Stimulated activated CD8-positive, alpha-beta memory T cell treated with anti-CD3 and anti-CD28 coated beads, Interleukin-4, amount 100 ng/mL, for 4 hours (primary cell): ENCODE measurements around the gene TAF9.
"Not testable (repeated sequence)": the region's sequence is repeated elsewhere in the genome, so short reads cannot be mapped to it uniquely, and the experiment has no call there.

Experiments used
- DNase-seq, 2 donors: peaks; one replicate each; pipeline ENCODE4 v3.0.0-alpha.2; 2020; ENCODE audit warnings: low read depth in 2 of 2, low spot score in 1 of 2

Gene TAF9

GRCh38 chr5:69341520-69342161, 27.7 kb downstream of the TAF9 start:
- no peak for DNase-seq

GRCh38 chr5:69335341-69335935, 33.9 kb downstream of the TAF9 start:
- DNase-seq, result no peak

GRCh38 chr5:69334793-69335268, 34.5 kb downstream of the TAF9 start:
- peak; percentile 34 to 41 for DNase-seq

- not testable (repeated sequence) for DNase-seq
Measured at GRCh38 chr5:69333668-69334315, 35.5 kb downstream of the TAF9 start.

GRCh38 chr5:69331528-69332445, 37.5 kb downstream of the TAF9 start:
- DNase-seq, result no peak

- no peak for DNase-seq
Measured at GRCh38 chr5:69329905-69330489, 39.3 kb downstream of the TAF9 start.

- no peak for DNase-seq
Measured at GRCh38 chr5:69326365-69326764, 43.0 kb downstream of the TAF9 start.

- no peak for DNase-seq
Measured at GRCh38 chr5:69317391-69317790, 51.9 kb downstream of the TAF9 start.

GRCh38 chr5:69315972-69316371, 53.3 kb downstream of the TAF9 start:
- DNase-seq, result no peak
